ENCODE results near the gene LMNA. TPM values are rescaled to one million over a fixed set of nuclear protein-coding genes. Genes with fewer than 3 reads are reported as not detected.
A peak's percentile ranks its signal among the peaks of the same experiment; 100 is the strongest.

The LMNA gene
- total RNA-seq, 2 donors from 2014 or later = 125 to 159 TPM

GRCh38 chr1:156150333-156151011 is 36.0 kb downstream of the LMNA start:
- no peak for DNase-seq
- H3K27me3 Mint-ChIP-seq (ENCODE audit: low read depth) = no peaks in the 10 kb centered on the region
- H3K4me1 Mint-ChIP-seq (ENCODE audit: low read depth) = peaks cover 95% of the 10 kb centered on the region
- H3K36me3 Mint-ChIP-seq (ENCODE audit: insufficient read depth in 2 of 2) = peaks cover 0 to 4% of the 10 kb centered on the region in 2 donors
- ATAC-seq (replicated peaks in 1 of 2) = no peak
- H3K27ac Mint-ChIP-seq = no peak overlapping the region
- no peak overlapping the region for H3K4me3 Mint-ChIP-seq
- H3K9me3 Mint-ChIP-seq = no peaks in the 10 kb centered on the region

- peaks cover 0 to 8% of the 10 kb centered on the region in 2 donors for H3K36me3 Mint-ChIP-seq (ENCODE audit: insufficient read depth in 2 of 2)
- ATAC-seq (replicated peaks in 1 of 2) = no peak
- H3K4me3 Mint-ChIP-seq = no peak overlapping the region
- peaks cover 95% of the 10 kb centered on the region for H3K4me1 Mint-ChIP-seq (ENCODE audit: low read depth)
- no peak for DNase-seq
- H3K27ac Mint-ChIP-seq = no peak overlapping the region
- no peaks in the 10 kb centered on the region for H3K9me3 Mint-ChIP-seq
- H3K27me3 Mint-ChIP-seq (ENCODE audit: low read depth) = no peaks in the 10 kb centered on the region
These were observed 36.7 kb downstream of the LMNA start for GRCh38 chr1:156151093-156151688.

GRCh38 chr1:156152628-156153027 is 38.1 kb downstream of the LMNA start:
- Mint-ChIP-seq H3K36me3 (ENCODE audit: insufficient read depth in 2 of 2) (peaks cover 2 to 19% of the 10 kb centered on the region in 2 donors), H3K4me3 (peak overlapping the region; percentile 82 to 97), H3K9me3 (no peaks in the 10 kb centered on the region), H3K27ac (peak overlapping the region; percentile 10), H3K4me1 (ENCODE audit: low read depth) (peaks cover 97% of the 10 kb centered on the region), H3K27me3 (ENCODE audit: low read depth) (no peaks in the 10 kb centered on the region)
- ATAC-seq (replicated peaks in 1 of 2) (no peak), DNase-seq (no peak)

GRCh38 chr1:156153362-156153761 is 38.9 kb downstream of the LMNA start, which contains the start of gene SEMA4A:
SEMA4A (plus strand) TSS chr1:156153585; CDS start chr1:156154579, 994 bp downstream.
- Mint-ChIP-seq H3K27me3 (ENCODE audit: low read depth) (no peaks in the 10 kb centered on the region), H3K9me3 (no peaks in the 10 kb centered on the region), H3K36me3 (ENCODE audit: insufficient read depth in 2 of 2) (peaks cover 2 to 24% of the 10 kb centered on the region in 2 donors), H3K27ac (peak within 1 kb of the TSS; percentile 68), H3K4me1 (ENCODE audit: low read depth) (peaks cover 97% of the 10 kb centered on the region), H3K4me3 (peak within 1 kb of the TSS; percentile 82 to 97)
- ATAC-seq (replicated peaks in 1 of 2) = no peak
- DNase-seq = no peak

- no peaks in the 10 kb centered on the region for H3K9me3 Mint-ChIP-seq
- H3K4me1 Mint-ChIP-seq (ENCODE audit: low read depth) = peaks cover 97% of the 10 kb centered on the region
- peak; percentile 77 to 85 for DNase-seq
- ATAC-seq (replicated peaks in 1 of 2) = peak; percentile 92 to 95
- H3K27me3 Mint-ChIP-seq (ENCODE audit: low read depth) = no peaks in the 10 kb centered on the region
- peak overlapping the region; percentile 68 for H3K27ac Mint-ChIP-seq
- H3K4me3 Mint-ChIP-seq = peak overlapping the region; percentile 82 to 97
- peaks cover 5 to 31% of the 10 kb centered on the region in 2 donors for H3K36me3 Mint-ChIP-seq (ENCODE audit: insufficient read depth in 2 of 2)
These were observed 39.8 kb downstream of the LMNA start for GRCh38 chr1:156154317-156154749.

- peak overlapping the region; percentile 82 to 97 for H3K4me3 Mint-ChIP-seq
- no peak for DNase-seq
These were observed 41.4 kb downstream of the LMNA start for GRCh38 chr1:156155756-156156510.

GRCh38 chr1:156157506-156157905 is 43.0 kb downstream of the LMNA start:
- peak overlapping the region; percentile 77 for H3K27ac Mint-ChIP-seq
- H3K36me3 Mint-ChIP-seq (ENCODE audit: insufficient read depth in 2 of 2) = peaks cover 8 to 46% of the 10 kb centered on the region in 2 donors
- DNase-seq = no peak
- H3K9me3 Mint-ChIP-seq = no peaks in the 10 kb centered on the region
- peaks cover 95% of the 10 kb centered on the region for H3K4me1 Mint-ChIP-seq (ENCODE audit: low read depth)
- no peaks in the 10 kb centered on the region for H3K27me3 Mint-ChIP-seq (ENCODE audit: low read depth)
- no peak for ATAC-seq (replicated peaks in 1 of 2)
- H3K4me3 Mint-ChIP-seq = peak overlapping the region; percentile 67 to 88

More at GRCh38 chr1:156155756-156156510, 41.4 kb downstream of the LMNA start:
- no peaks in the 10 kb centered on the region for H3K9me3 Mint-ChIP-seq
- peaks cover 98% of the 10 kb centered on the region for H3K4me1 Mint-ChIP-seq (ENCODE audit: low read depth)
- H3K27me3 Mint-ChIP-seq (ENCODE audit: low read depth) = no peaks in the 10 kb centered on the region
- no peak for ATAC-seq (replicated peaks in 1 of 2)
- peak overlapping the region; percentile 31 for H3K27ac Mint-ChIP-seq
- peaks cover 6 to 36% of the 10 kb centered on the region in 2 donors for H3K36me3 Mint-ChIP-seq (ENCODE audit: insufficient read depth in 2 of 2)

- H3K27me3 Mint-ChIP-seq (ENCODE audit: low read depth) = no peaks in the 10 kb centered on the region
- ATAC-seq (replicated peaks in 1 of 2) (no peak), DNase-seq (no peak)
- no peaks in the 10 kb centered on the region for H3K9me3 Mint-ChIP-seq
- peaks cover 9 to 48% of the 10 kb centered on the region in 2 donors for H3K36me3 Mint-ChIP-seq (ENCODE audit: insufficient read depth in 2 of 2)
- peak overlapping the region; percentile 77 for H3K27ac Mint-ChIP-seq
- peak overlapping the region; percentile 67 to 88 for H3K4me3 Mint-ChIP-seq
- peaks cover 93% of the 10 kb centered on the region for H3K4me1 Mint-ChIP-seq (ENCODE audit: low read depth)
These were observed 43.5 kb downstream of the LMNA start for GRCh38 chr1:156157966-156158365.

GRCh38 chr1:156160000-156160742 is 45.7 kb downstream of the LMNA start:
- Mint-ChIP-seq H3K36me3 (ENCODE audit: insufficient read depth in 2 of 2) (peaks cover 17 to 56% of the 10 kb centered on the region in 2 donors), H3K4me3 (peak overlapping the region; percentile 67 to 88), H3K27ac (peak overlapping the region; percentile 74), H3K4me1 (ENCODE audit: low read depth) (peaks cover 89% of the 10 kb centered on the region), H3K9me3 (peaks cover 0 to 2% of the 10 kb centered on the region in 2 donors), H3K27me3 (ENCODE audit: low read depth) (no peaks in the 10 kb centered on the region)
- DNase-seq (no peak), ATAC-seq (replicated peaks in 1 of 2) (no peak)

- peak; percentile 82 to 83 for ATAC-seq (replicated peaks in 1 of 2)
- Mint-ChIP-seq H3K27ac (peak overlapping the region; percentile 74), H3K36me3 (ENCODE audit: insufficient read depth in 2 of 2) (peaks cover 20 to 61% of the 10 kb centered on the region in 2 donors), H3K27me3 (ENCODE audit: low read depth) (no peaks in the 10 kb centered on the region), H3K4me1 (ENCODE audit: low read depth) (peaks cover 89% of the 10 kb centered on the region), H3K9me3 (peaks cover 2 to 3% of the 10 kb centered on the region in 2 donors), H3K4me3 (peak overlapping the region; percentile 67 to 88)
- peak; percentile 82 to 83 for DNase-seq
These were observed 46.2 kb downstream of the LMNA start for GRCh38 chr1:156160743-156161171.

GRCh38 chr1:156162430-156163037 is 48.0 kb downstream of the LMNA start:
- peak overlapping the region; percentile 99 for H3K27ac Mint-ChIP-seq
- H3K27me3 Mint-ChIP-seq (ENCODE audit: low read depth) = no peaks in the 10 kb centered on the region
- no peak for ATAC-seq (replicated peaks in 1 of 2)
- peaks cover 2 to 3% of the 10 kb centered on the region in 2 donors for H3K9me3 Mint-ChIP-seq
- H3K4me3 Mint-ChIP-seq = peak overlapping the region; percentile 86 to 92
- H3K36me3 Mint-ChIP-seq (ENCODE audit: insufficient read depth in 2 of 2) = peaks cover 24 to 60% of the 10 kb centered on the region in 2 donors
- peaks cover 77% of the 10 kb centered on the region for H3K4me1 Mint-ChIP-seq (ENCODE audit: low read depth)
- no peak for DNase-seq

- H3K27me3 Mint-ChIP-seq (ENCODE audit: low read depth) = no peaks in the 10 kb centered on the region
- peaks cover 25 to 59% of the 10 kb centered on the region in 2 donors for H3K36me3 Mint-ChIP-seq (ENCODE audit: insufficient read depth in 2 of 2)
- ATAC-seq (replicated peaks in 1 of 2) (no peak), DNase-seq (no peak)
- H3K9me3 Mint-ChIP-seq = peaks cover 2 to 3% of the 10 kb centered on the region in 2 donors
- no peak overlapping the region for H3K4me3 Mint-ChIP-seq
- H3K4me1 Mint-ChIP-seq (ENCODE audit: low read depth) = peaks cover 68% of the 10 kb centered on the region
- H3K27ac Mint-ChIP-seq = no peak overlapping the region
These were observed 49.2 kb downstream of the LMNA start for GRCh38 chr1:156163712-156164111.
